Measurements from ENCODE around the gene ZNF276. TPM values are rescaled to one million over a fixed set of nuclear protein-coding genes. Genes with fewer than 3 reads are reported as not detected.
"Not testable (repeated sequence)": the region's sequence is repeated elsewhere in the genome, so short reads cannot be mapped to it uniquely, and the experiment has no call there.

ZNF276 gene
- polyA plus RNA-seq, 1 of the 3 experiments (the other 2 are of a cell fraction), result 24.9 TPM

DNA sequence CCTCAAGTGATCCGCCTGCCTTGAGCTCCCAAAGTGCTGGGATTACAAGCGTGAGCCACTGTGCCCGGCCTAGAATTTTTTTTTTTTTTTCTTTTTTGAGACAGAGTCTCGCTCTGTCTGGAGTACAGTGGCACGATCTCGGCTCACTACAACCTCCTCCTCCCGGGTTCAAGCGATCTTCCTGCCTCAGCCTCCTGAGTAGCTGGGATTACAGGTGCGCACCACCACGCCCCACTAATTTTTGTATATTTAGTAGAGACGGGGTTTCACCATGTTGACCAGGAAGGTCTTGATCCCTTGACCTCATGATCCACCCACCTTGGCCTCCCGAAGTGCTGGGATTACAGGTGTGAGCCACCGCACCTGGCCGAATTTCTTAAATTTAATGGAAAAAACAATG lies 22.6 kb upstream of the ZNF276 start:
- H3K36me3 ChIP-seq (replicated peaks in 1 of 2; ENCODE audit: control insufficient read depth in 1 of 2, insufficient read depth in 2 of 2, low read length in 1 of 2), result peaks cover 7 to 39% of the 10 kb centered on the region in 2 experiments
- not testable (repeated sequence) for H3K4me2 ChIP-seq; H3K79me2 ChIP-seq (ENCODE audit: insufficient read depth); H2AFZ ChIP-seq (ENCODE audit: low read depth); H3K4me3 ChIP-seq (ENCODE audit: low read depth in 2 of 2, low read length in 1 of 2); H3K9ac ChIP-seq; H3K27me3 ChIP-seq (ENCODE audit: insufficient read depth); H3K9me2 ChIP-seq; DNase-seq; H3K27ac ChIP-seq (ENCODE audit: low read depth in 2 of 2, low read length in 1 of 2); H3K9me3 ChIP-seq
- peaks cover 9 to 29% of the 10 kb centered on the region in 2 experiments; a peak in 2 of 4 replicates for H3K4me1 ChIP-seq (ENCODE audit: control insufficient read depth in 1 of 2, insufficient read depth in 2 of 2, low read depth in 1 of 2, low read length in 1 of 2)
- peaks cover 11% of the 10 kb centered on the region for H4K20me1 ChIP-seq (ENCODE audit: insufficient read depth)
- H3F3A ChIP-seq (replicated peaks; ENCODE audit: insufficient read depth), result peaks cover 20% of the 10 kb centered on the region
- 93% methylated on average over 14 of the region's 14 CpGs for WGBS (ENCODE audit: low lambda C conversion rate)
- CTCF ChIA-PET, result interaction anchor here (1.2 to 4.3 kb wide), 6 partner anchors 8 to 189 kb away, joined by 3 to 37 read pairs (median 4); no protein-coding TSS in a partner anchor
- POLR2A ChIA-PET, result interaction anchor here (2.6 kb wide), 1 partner anchor 12 kb away, joined by 10 read pairs; the partner anchor contains the start of gene CDK10

DNA sequence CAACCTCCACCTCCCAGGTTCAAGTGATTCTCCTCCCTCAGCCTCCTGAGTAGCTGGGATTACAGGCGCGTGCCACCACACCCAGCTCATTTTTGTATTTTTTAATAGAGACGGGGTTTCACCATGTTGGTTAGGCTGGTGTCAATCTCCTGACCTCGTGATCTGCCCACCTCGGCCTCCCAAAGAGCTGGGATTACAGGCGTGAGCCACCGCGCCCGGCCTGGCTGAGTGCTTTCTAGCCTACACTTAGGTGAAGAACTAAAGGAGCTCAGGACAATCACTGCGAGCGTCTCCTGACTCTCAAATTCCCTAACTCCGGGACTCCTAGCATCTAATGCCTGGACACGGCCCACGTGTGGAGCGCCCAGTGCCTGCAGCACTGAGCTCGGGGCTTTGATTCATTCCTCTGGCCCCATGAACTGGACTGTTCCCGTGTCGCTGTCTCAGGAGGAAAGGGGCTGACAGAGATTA lies 21.7 kb upstream of the ZNF276 start:
- H3K9me2 ChIP-seq; DNase-seq; H3K27me3 ChIP-seq (ENCODE audit: insufficient read depth); H3K9ac ChIP-seq; H2AFZ ChIP-seq (ENCODE audit: low read depth); H3K79me2 ChIP-seq (ENCODE audit: insufficient read depth); H3K9me3 ChIP-seq: not testable (repeated sequence)
- Histone ChIP-seq H3K36me3 (replicated peaks in 1 of 2; ENCODE audit: control insufficient read depth in 1 of 2, insufficient read depth in 2 of 2, low read length in 1 of 2) (peaks cover 7 to 31% of the 10 kb centered on the region in 2 experiments), H3K4me1 (ENCODE audit: control insufficient read depth in 1 of 2, insufficient read depth in 2 of 2, low read depth in 1 of 2, low read length in 1 of 2) (peaks cover 9 to 29% of the 10 kb centered on the region in 2 experiments; a peak in 2 of 4 replicates), H3K27ac (ENCODE audit: low read depth in 2 of 2, low read length in 1 of 2) (peak overlapping the region in 1 of 2 experiments; percentile 71; a peak in 1 of 4 replicates), H3F3A (replicated peaks; ENCODE audit: insufficient read depth) (peaks cover 22% of the 10 kb centered on the region), H3K4me3 (ENCODE audit: low read depth in 2 of 2, low read length in 1 of 2) (peak overlapping the region in 1 of 2 experiments; percentile 78; a peak in 2 of 4 replicates), H4K20me1 (ENCODE audit: insufficient read depth) (peaks cover 11% of the 10 kb centered on the region), H3K4me2 (peak overlapping the region; percentile 100; the same call in 1 of the 2 replicates)
- POLR2A ChIA-PET, result interaction anchor here (0.5 to 1.4 kb wide), 5 partner anchors 9 to 1232 kb away, joined by 3 to 8 read pairs (median 3); partner anchors contain the start of genes CDK10 and TUBB3
- CTCF ChIA-PET, result interaction anchor here (0.6 to 4.3 kb wide), 23 partner anchors 8 to 240 kb away, joined by 3 to 37 read pairs (median 5); partner anchors contain the start of genes CDK10, SPIRE2 and TCF25
- WGBS (ENCODE audit: low lambda C conversion rate), result 74% methylated on average over 11 of the region's 18 CpGs

DNA sequence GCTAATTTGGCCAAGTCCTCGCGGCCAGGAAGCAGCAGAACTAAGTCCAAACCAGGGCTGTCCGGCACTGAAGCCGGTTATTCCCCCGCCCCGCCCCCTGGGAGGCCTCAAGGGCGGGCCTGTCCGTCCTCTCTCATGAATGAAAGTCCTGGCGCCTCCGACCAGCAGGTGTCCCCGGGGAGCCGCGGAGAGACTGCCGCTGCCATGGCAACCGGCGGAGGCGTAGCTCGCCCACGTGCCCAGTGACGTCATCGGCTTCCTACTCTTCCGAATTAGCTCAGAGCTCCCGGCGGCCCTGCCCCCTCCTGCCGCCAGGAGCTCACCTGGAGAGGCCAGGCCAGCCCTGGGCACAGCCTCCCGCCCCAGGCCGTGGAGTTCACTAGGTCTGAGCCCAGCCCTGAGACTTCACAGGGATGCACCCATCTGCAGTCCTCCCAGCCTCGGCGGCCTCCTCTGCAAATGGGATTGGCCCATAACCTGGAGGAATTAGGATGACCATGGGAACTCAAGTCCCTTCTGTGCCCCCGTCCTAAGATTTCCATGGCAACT lies 21.2 kb upstream of the ZNF276 start:
- peaks cover 9 to 29% of the 10 kb centered on the region in 2 experiments; a peak in 2 of 4 replicates for H3K4me1 ChIP-seq (ENCODE audit: control insufficient read depth in 1 of 2, insufficient read depth in 2 of 2, low read depth in 1 of 2, low read length in 1 of 2)
- POLR2A ChIA-PET, result interaction anchor here (0.5 to 1.4 kb wide), 7 partner anchors 8 to 1232 kb away, joined by 3 to 8 read pairs (median 3); partner anchors contain the start of genes CDK10 and TUBB3
- H3K79me2 ChIP-seq (ENCODE audit: insufficient read depth), result no peaks in the 10 kb centered on the region
- peaks cover 22% of the 10 kb centered on the region for H3F3A ChIP-seq (replicated peaks; ENCODE audit: insufficient read depth)
- H3K36me3 ChIP-seq (replicated peaks in 1 of 2; ENCODE audit: control insufficient read depth in 1 of 2, insufficient read depth in 2 of 2, low read length in 1 of 2), result peaks cover 7 to 27% of the 10 kb centered on the region in 2 experiments
- CTCF ChIA-PET, result interaction anchor here (0.6 to 4.3 kb wide), 31 partner anchors 9 to 277 kb away, joined by 3 to 37 read pairs (median 5); partner anchors contain the start of genes CDK10, SPIRE2 and TCF25
- peak overlapping the region; percentile 100 for H3K4me2 ChIP-seq
- 0% methylated on average over 5 of the region's 30 CpGs for WGBS (ENCODE audit: low lambda C conversion rate)
- H2AFZ ChIP-seq (ENCODE audit: low read depth), result no peak overlapping the region
- H4K20me1 ChIP-seq (ENCODE audit: insufficient read depth), result peaks cover 11% of the 10 kb centered on the region
- H3K27ac ChIP-seq (ENCODE audit: low read depth in 2 of 2, low read length in 1 of 2), result peak overlapping the region; percentile 71
- no peaks in the 10 kb centered on the region for H3K9me2 ChIP-seq
- peak overlapping the region; percentile 68; the same call in 1 of the 2 replicates for H3K9ac ChIP-seq
- no peaks in the 10 kb centered on the region for H3K9me3 ChIP-seq
- peak; percentile 97 for DNase-seq
- no peaks in the 10 kb centered on the region for H3K27me3 ChIP-seq (ENCODE audit: insufficient read depth)
- H3K4me3 ChIP-seq (ENCODE audit: low read depth in 2 of 2, low read length in 1 of 2), result peak overlapping the region; percentile 78 to 79
- TF ChIP-seq GABPA (IDR thresholded peaks at IDR 0.05; ENCODE audit: low read depth), result no peak
- no peak for TF ChIP-seq FOSL2 (IDR thresholded peaks at IDR 0.05; ENCODE audit: borderline replicate concordance, low read depth)
- TF ChIP-seq, protein P1, sequence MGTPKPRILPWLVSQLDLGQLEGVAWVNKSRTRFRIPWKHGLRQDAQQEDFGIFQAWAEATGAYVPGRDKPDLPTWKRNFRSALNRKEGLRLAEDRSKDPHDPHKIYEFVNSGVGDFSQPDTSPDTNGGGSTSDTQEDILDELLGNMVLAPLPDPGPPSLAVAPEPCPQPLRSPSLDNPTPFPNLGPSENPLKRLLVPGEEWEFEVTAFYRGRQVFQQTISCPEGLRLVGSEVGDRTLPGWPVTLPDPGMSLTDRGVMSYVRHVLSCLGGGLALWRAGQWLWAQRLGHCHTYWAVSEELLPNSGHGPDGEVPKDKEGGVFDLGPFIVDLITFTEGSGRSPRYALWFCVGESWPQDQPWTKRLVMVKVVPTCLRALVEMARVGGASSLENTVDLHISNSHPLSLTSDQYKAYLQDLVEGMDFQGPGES (IDR thresholded peaks at IDR 0.05; ENCODE audit: low read depth, low read length), result no peak
- TF ChIP-seq, protein P2, sequence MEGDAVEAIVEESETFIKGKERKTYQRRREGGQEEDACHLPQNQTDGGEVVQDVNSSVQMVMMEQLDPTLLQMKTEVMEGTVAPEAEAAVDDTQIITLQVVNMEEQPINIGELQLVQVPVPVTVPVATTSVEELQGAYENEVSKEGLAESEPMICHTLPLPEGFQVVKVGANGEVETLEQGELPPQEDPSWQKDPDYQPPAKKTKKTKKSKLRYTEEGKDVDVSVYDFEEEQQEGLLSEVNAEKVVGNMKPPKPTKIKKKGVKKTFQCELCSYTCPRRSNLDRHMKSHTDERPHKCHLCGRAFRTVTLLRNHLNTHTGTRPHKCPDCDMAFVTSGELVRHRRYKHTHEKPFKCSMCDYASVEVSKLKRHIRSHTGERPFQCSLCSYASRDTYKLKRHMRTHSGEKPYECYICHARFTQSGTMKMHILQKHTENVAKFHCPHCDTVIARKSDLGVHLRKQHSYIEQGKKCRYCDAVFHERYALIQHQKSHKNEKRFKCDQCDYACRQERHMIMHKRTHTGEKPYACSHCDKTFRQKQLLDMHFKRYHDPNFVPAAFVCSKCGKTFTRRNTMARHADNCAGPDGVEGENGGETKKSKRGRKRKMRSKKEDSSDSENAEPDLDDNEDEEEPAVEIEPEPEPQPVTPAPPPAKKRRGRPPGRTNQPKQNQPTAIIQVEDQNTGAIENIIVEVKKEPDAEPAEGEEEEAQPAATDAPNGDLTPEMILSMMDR (IDR thresholded peaks at IDR 0.05), result peak; percentile 69
- TF ChIP-seq MXI1 (IDR thresholded peaks at IDR 0.05; ENCODE audit: low read depth, low read length), result peak; percentile 94
- TF ChIP-seq RXRA (IDR thresholded peaks at IDR 0.05; ENCODE audit: borderline replicate concordance, low read depth), result no peak
- 0 out of 2 replicates have a peak, but pooled peaks have one; percentile 42 for TF ChIP-seq RCOR1 (IDR thresholded peaks at IDR 0.05; ENCODE audit: low read length)
- TF ChIP-seq ELF1 (IDR thresholded peaks at IDR 0.05), result no peak
- peak; percentile 80; the same call in 1 of the 2 replicates for TF ChIP-seq SIN3A (IDR thresholded peaks at IDR 0.05; ENCODE audit: borderline replicate concordance, low read depth, low read length)
- peak; percentile 73 for TF ChIP-seq RAD21 (IDR thresholded peaks at IDR 0.05; ENCODE audit: low read length)
- no peak for TF ChIP-seq JUND (IDR thresholded peaks at IDR 0.05)
- TF ChIP-seq, protein P3, sequence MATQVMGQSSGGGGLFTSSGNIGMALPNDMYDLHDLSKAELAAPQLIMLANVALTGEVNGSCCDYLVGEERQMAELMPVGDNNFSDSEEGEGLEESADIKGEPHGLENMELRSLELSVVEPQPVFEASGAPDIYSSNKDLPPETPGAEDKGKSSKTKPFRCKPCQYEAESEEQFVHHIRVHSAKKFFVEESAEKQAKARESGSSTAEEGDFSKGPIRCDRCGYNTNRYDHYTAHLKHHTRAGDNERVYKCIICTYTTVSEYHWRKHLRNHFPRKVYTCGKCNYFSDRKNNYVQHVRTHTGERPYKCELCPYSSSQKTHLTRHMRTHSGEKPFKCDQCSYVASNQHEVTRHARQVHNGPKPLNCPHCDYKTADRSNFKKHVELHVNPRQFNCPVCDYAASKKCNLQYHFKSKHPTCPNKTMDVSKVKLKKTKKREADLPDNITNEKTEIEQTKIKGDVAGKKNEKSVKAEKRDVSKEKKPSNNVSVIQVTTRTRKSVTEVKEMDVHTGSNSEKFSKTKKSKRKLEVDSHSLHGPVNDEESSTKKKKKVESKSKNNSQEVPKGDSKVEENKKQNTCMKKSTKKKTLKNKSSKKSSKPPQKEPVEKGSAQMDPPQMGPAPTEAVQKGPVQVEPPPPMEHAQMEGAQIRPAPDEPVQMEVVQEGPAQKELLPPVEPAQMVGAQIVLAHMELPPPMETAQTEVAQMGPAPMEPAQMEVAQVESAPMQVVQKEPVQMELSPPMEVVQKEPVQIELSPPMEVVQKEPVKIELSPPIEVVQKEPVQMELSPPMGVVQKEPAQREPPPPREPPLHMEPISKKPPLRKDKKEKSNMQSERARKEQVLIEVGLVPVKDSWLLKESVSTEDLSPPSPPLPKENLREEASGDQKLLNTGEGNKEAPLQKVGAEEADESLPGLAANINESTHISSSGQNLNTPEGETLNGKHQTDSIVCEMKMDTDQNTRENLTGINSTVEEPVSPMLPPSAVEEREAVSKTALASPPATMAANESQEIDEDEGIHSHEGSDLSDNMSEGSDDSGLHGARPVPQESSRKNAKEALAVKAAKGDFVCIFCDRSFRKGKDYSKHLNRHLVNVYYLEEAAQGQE (IDR thresholded peaks at IDR 0.05; ENCODE audit: low read depth, low read length), result no peak

Data from SK-N-SH (cell line).